HG03045 (cell line): Measurements from ENCODE around the gene SPEM1.

Experiments
- ATAC-seq: cut with Tn5 transposase; IDR thresholded peaks from one replicate; pipeline ENCODE4 v1.9.1; 2021; ENCODE audit warnings: mild to moderate bottlenecking, moderate library complexity; ENCODE audit not compliant: unreplicated experiment

The SPEM1 gene

DNA sequence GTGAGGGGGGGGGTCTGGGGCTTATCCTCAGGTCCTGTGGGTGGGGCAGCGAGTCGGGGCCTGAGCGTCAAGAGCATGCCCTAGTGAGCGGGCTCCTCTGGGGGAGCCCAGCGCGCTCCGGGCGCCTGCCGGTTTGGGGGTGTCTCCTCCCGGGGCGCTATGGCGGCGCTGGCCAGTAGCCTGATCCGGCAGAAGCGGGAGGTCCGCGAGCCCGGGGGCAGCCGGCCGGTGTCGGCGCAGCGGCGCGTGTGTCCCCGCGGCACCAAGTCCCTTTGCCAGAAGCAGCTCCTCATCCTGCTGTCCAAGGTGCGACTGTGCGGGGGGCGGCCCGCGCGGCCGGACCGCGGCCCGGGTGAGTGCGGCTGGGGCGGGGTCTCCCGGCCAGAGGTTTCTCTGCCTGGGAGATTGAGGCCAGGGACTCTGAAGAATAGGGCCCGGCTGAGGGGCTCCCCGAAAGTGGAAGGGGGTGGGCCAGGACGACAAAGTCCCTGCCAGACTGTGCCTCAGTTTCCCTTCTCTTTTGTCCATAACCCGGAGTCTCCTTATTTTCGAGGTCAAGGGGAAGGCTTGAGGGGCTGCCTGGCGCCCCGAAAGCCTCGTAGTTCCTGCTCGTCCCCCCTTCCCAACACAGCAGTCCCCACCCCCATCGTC is 19.5 kb downstream of the SPEM1 start, which contains the start of gene FGF11:
FGF11 (plus strand) TSS at position 51 of the 651 bp plus-strand sequence; CDS start at position 160, 109 bp downstream.
- ATAC-seq, result no peak

DNA sequence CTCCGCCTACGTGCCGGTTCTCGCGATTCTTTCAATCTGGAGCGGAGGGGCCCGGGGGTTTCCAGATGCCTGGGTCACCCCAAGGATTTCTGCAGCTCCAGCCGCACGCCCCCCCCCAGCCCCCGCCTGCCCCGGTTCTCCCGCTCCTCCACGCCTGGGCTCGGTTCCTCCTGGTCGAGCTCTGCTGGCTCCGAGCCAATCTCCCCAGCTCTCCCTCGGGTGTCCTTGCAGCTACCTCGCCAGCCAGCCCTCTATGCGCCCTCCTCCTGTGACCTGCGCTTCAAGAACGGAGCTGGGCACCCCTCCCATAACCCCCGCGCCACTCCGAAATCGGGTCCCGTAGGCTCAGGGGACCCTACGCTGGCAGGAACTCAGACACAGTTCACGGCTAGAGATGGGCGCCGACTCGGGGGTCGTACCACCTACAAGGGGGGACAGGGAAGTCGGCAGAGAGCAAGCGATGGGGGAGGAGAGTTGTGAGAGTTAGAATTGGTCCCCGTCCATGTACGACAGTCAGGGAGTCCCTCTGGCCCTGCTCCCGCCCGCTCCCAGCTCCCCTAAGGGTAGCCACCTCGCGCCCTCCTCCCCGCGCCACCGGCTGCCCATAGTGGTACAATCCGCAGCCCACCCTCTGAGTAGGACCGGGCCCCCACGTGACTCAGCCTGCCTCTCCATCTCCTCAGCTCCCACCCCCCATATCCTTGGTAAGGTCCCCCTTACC is 20.1 kb downstream of the SPEM1 start:
- ATAC-seq, result no peak

DNA sequence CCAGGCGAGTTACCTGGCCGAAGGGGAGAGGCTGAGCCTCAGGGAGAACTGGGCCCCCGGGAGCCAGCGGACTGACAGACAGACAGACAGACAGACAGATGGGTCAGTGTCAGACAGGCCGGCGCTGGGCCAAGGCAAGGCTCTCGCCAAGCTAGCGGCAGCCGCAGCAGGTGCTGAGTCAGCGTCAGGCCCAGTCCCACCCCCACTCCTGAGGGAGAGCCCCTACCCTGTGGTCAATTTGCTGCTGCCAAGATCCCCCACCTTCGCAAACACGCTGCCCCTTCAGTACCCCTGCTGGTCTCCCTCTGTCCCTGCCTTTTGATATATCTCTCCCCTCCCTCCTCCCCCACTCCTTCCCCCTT is 20.7 kb downstream of the SPEM1 start:
- ATAC-seq, result no peak

DNA sequence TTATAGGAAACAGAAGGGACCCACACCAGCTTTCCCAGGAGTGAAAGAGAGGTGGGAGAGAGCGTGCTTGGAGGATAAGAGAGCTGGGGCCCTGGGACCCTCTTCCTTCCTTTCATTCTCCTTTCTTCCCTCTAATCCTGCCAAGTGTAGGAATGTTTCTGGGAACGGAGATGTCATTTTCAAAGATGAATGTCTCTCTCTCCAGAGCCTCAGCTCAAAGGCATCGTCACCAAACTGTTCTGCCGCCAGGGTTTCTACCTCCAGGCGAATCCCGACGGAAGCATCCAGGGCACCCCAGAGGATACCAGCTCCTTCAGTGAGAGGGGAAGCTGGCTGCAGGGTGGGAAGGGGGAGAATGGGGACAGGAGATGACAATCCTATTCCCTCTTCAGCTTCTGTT is 21.1 kb downstream of the SPEM1 start:
- ATAC-seq, result no peak

DNA sequence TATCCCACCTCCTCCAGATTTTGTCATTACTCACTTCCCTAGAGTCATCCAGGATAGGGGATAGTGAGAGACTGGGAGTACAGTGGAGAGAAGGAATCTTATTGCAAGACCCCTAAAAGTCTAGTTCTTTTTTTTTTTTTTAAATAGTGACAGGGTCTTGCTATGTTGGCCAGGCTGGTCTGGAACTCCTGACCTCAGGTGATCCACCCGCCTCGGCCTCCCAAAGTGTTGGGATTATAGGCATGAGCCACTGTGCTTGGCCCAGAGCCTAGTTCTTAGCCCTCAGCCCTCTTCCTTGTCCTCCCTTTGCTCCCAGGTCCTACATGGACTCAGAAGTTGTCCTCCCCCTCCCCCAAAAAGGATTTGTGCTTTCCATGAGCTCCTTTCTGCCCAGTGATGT is 22.0 kb downstream of the SPEM1 start:
- no peak for ATAC-seq

DNA sequence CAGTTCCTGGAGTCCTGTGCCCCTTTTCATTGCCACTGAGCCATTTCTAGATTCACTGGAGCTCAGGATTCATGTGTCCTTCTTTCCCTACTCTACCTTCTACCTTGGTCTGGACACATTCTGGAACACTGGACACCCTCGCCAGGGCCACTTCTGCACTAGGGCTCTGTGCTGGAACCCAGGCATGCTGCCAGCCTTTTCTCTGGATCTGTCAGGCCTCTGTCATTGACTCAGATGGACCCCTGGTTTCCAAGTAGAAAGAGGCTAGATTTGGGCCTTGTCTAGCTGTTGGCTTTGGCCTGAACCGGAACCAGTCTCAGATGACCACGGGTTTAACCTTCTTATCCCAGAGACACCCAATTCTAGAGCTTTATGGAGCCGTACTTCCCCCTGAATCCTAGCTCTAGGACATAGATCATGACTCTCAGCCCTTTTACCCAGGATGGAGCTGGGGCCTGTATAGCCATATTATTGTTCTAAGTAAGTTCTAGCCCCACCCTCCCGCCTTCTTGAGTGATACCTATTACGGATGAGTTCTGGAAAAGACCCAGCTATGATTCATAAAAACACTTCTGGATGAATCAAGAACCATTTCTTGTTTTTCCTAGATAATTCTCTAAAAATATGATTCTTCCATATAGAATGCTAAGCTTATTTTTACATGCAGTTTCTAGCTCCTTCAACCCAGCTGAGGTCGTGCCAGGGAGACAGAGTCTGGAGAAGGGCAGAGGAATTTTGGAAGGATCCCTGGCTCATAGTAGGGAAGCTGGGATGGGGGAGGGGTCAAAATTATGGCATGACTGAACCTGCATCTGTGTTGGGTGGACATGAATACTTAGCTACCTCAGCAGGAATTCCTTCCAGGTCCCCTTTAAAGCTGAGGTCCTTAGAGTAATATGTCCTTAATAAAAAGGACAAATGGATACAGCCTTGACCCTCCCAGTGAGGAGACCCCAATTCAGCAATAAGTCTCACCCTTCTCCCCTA is 23.7 kb downstream of the SPEM1 start:
- ATAC-seq, result no peak

DNA sequence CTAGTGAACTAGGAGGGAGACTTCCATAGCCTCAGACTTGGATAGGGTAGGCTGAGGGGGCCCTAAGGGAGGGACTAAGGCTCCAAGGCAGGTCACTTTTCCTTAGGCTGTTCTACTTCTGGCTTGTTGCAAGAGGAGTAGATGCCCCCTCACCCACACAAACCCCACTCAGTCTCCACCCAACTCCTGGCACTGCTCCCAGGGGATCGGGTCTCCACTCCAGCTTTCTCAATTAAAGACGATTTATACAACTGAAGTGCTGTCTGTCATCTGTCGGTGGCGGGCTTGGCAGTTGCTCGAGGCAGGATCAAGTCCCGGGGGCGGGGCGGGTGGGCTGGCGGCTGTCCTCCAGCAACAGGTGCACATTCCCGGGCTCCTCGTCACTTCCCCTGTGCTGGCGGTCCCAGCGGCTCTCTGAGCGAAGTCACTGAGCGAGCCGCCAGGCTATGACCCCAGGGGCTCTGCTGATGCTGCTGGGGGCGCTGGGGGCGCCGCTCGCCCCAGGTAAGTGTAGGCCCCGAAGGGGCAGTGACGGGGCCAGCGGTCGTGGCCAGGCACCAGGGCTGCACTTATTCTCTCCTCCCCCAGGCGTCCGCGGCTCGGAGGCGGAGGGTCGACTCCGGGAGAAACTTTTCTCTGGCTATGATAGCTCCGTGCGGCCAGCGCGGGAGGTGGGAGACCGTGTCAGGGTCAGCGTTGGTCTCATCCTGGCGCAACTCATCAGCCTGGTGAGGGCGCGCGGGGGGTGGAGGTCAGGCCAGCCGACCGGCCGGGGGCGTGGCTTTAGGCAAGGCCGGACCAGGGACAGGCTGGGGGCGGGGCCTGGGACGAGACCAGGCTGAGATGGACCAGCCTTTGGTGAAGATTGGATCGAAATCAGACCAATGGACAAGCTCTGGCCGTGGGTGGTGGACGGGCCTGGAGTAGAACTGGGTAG is 24.8 kb downstream of the SPEM1 start, which contains the start of gene CHRNB1:
CHRNB1 (plus strand) TSS at position 380 of the 937 bp plus-strand sequence; CDS start at position 447, 67 bp downstream.
- ATAC-seq, result no peak

DNA sequence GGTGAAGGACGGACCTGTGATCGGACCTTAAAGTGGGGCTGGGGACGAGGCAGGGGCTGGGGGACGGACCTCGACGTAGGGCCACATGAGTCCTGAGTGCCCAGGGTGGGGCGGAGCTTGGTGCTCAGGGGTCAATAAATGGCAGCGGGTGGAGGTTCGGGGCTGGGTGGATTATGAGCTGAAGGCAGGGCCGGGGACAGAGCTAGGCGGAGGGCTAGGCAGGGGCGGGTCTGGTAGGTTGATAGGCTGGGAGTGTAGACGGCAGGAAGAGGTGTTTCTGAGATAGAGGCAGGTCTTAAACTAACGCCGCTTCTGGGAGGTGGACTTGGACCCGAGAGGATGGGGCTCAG is 25.5 kb downstream of the SPEM1 start:
- no peak for ATAC-seq

DNA sequence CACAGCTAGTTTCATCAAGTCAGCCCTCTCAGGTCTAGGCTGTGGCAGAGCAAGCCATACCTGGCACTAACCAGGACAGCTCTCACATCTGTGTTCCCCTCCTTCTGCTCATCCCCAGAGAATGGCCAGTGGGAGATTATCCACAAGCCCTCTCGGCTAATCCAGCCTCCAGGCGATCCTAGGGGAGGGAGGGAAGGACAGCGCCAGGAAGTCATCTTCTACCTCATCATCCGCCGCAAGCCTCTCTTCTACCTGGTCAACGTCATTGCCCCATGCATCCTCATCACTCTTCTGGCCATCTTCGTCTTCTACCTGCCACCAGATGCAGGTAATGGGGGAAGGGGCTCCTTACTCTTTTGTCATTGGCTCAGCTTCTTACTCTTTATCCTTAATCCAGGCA is 28.3 kb downstream of the SPEM1 start:
- no peak for ATAC-seq

DNA sequence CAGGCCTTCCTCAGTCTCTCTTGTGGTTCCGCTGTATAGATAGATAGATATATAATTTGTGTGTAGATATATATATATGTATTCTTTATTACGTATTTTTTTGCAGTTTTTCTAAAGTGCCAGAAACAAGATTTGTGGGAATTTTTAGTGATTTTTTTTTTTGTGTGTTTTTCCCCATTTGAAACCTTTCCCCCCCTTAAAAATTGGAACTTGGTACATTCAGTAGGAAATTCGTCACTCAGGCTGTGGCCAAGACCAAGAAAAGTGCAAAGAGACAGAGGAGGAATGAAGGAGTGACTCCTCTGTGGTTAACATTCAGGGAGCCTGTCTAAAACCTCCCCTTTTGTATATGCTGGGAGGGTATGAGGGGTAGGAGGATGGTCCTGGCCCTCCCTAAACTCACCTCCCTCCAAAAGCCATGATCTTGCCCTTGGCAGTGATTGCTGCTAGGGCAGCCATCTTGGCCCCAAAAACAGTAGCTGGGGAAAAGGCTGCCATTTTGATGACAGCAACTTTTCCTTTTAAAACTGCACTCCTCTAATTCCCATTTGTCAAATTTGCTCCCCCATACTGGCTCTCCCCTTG is 39.9 kb downstream of the SPEM1 start:
- no peak for ATAC-seq

DNA sequence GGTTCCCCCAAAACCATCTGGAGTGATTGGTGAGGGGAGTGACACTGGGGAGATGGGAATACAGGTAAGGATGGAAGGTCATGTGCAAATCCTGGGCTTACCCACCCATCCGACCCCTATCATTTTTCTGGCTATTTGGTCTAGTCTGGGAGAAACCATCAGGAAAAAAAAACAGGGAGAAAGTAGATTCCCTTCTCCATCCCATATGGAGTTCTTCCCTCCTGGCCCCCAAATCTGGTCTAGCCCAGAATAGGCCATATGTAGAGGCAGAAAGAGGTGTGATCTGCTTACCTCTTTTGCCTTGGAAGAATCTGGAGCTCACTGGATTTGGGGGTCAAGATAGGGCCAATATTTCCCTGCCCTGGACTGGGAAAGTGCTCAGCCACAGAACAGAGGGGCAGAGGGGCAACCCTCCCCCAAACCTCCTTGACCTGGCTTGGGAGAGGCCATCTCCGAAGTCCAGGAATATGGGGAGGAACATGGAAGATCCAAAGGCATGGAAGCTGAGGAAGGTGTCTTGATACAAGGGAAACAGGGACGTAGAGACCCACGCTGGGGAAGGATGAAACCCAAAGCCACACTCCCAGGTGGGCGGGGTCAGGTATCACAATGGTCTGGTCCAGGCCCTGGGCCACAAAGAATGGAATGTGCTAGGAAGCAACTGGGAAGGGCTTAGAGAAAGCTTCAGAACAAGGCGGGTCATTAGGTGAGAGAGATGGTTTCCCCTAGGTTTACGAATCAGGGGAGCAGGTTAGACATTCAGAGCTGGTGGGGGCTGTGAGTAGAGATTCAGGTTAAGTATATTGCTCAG is 40.9 kb downstream of the SPEM1 start:
- no peak for ATAC-seq

DNA sequence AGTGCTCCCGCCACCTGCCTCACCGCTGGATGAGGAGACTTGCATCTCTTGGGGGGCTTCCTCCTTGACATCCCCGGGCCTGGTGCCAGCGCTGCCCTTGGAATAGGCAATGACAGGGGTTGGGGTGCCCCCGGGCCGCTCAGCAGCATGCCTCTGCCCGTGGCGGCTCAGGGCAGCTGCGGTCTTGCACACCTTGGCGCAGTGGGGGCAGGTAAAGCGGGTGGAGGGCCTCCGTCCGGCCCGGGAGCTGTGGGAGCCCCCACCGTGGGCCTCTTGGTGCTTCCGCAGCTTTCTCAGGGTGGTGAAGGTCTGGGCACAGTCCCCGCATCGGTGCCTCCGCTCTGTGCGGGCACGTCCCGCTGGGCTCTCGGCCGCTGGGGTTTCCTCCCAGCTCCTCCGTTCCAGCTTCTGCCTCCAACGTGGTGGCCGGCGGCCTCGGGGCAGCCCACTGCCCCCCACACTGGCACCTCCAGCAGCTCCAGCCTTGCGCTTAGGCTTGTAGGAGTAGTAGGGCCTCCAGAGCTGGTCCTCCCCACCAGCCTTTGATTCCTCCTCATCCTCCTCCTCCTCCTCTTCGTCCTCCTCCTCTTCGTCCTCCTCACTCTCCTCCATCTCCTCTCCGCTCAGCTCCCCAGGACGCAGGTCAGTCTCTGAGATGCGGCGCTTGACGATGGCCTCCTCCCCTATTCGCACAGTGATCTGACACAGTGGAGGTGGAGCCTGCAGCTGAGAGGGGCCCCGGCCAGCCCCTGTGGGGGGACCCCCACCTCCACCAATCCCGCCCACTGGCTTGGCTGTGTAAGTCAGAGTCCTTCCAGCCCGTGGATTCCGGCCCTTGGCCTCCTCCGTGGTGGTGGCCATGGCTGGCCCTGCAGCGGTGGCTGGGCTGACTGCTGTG is 42.6 kb downstream of the SPEM1 start:
- no peak for ATAC-seq

DNA sequence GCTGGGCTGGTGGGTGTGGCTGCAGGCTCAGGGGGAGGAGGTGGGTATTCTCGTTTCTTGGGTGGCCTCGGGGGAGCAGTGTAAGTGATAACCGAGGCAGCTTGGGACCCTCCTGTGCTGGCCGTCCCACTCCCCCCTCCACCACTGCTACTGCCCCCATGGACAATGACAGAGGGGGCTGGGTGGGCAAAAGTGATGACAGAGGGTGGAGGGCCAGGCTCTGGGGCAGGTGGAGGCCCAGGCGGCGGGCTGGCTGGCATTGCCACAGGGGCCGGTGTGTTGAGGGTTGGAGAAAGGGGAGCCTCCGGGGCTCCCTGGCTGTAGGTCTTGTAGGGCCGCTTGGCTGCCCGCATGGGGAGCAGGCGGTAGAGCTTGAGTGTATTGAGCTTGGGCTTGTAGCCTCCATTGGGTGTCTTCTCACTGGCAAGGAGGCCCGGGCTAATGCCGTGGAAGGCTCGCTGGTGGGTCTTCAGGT is 43.3 kb downstream of the SPEM1 start:
- ATAC-seq, result no peak

DNA sequence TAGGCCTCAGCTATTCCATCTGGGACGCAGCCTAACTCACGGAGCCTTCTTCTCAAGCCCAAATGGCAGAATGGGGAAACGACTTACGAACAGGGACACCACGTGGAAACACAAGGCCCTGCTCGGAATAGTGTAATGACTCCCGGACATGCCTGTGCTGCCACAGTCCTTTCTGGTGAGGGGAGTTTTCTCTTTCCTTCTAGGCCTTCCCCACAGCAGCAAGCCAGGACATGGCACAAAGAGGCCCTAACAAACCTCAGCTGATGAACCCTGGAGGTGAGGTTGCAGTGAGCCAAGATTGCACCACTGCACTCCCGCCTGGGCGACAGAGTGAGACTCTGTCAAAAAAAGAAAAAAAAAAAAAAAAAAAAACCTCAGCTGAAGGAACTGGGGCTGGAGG is 44.0 kb downstream of the SPEM1 start:
- no peak for ATAC-seq

DNA sequence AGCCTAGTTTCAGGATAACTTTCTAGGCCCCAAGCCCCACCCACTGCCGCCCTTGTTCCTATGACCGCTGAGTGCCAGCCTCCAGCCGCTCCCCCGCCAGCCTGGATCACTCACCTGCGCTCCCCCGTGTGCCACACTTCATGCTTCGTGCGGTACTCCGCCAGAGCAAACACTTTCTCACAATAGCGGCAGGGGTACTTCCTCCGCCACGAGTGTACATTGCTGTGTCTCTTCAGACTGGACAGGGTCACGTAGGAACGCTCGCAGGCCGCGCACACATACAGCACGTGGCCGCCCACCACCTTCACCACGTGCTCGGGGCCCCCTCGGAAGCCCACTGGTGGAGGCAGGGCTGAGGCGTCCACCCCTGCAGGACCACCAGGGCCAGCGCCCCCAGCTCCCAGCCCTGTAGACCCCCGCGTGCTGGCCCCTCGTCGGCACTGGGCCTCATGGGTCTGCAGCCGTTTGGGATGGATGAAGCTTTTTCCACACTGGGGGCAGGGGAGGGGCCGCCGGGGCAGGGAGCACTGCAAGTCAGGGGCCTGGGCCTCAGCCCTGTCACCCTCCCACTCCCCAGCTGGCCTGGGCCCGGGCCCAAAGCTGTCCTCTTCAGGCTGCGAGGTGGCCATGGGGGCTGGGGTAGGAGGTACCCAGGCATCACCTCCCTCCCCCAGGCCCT is 45.6 kb downstream of the SPEM1 start:
- ATAC-seq, result no peak

DNA sequence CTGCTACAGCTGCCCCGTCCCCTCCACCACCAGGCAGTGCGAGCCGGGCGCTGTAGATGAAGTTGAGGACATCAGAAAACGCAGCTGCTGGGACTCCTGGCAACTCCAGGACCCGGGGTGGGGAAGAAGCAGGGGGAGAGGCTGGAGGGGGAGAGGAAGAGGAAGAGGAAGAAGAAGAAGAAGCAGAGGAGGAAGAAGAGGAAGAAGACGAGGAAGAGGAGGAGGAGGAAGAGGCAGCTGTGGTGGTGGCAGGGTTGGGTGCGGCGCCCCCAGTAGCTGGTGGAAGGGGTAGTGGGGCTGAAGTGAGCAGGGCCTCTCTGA is 46.2 kb downstream of the SPEM1 start:
- ATAC-seq, result no peak

DNA sequence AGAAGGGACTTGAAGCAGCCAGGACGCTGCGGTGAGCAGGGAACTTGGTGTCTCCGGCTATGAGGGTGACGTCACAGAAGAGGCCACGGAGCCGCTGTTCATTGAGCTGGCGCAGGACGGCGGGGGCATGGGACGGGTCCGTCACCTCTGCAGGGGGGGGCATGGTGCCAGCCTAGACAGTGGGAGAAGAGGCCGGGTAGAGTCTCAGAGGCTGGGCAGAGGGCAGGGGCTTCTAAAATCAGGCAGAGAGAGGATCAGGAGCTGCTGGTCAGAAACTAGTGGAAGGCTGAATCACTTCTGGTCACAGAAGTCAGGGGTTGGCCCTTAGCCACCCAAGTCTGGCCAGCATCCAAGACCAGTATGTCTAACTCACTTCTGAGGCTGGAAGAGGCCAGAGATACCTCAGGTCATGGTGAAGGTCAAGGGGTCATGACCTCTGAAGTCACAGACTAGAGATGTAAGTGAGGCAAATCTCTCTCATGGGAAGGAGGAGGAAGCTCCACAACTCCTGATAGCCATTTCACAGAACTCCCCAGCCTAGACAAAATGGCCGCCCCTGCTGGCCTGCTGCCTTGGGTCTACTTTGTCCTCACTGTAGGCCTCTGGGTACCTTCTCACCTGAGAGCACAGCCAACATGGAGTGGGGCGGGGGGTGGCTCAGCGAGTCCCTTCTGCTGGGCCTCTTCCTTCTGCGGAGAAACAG is 46.7 kb downstream of the SPEM1 start:
- no peak for ATAC-seq
